Skeletal muscle tissue (tissue), 4 donors: Measurements from ENCODE around the gene ACTR10. TPM values are rescaled to one million over a fixed set of nuclear protein-coding genes. Genes with fewer than 3 reads are reported as not detected.
A peak's percentile ranks its signal among the peaks of the same experiment; 100 is the strongest.

Source experiments
- H3K27ac ChIP-seq: one replicate; pipeline ENCODE4 v1.7.0; 2013; ENCODE audit warnings: mild to moderate bottlenecking, low read depth, low read length, inconsistent platforms
- H3K27me3 ChIP-seq, 3 donors: one replicate each; pipeline ENCODE4 v1.7.0; 2013; ENCODE audit warnings: low read length in 3 of 3; ENCODE audit not compliant: control insufficient read depth in 3 of 3, insufficient read depth in 3 of 3
- H3K36me3 ChIP-seq, 3 donors: one replicate each; pipeline ENCODE4 v1.7.0; 2013; ENCODE audit warnings: low read length in 3 of 3; ENCODE audit not compliant: control insufficient read depth in 3 of 3, insufficient read depth in 3 of 3
- H3K4me1 ChIP-seq, 3 donors: one replicate each; pipeline ENCODE4 v1.7.0; 2013; ENCODE audit warnings: low read length in 3 of 3, mild to moderate bottlenecking in 3 of 3; ENCODE audit not compliant: control insufficient read depth in 3 of 3, insufficient read depth in 3 of 3
- H3K4me3 ChIP-seq, 3 donors: one replicate each; pipeline ENCODE4 v1.7.0; 2013; ENCODE audit warnings: low read length in 3 of 3
- H3K9ac ChIP-seq, 3 donors: one replicate each; pipeline ENCODE4 v1.7.0; 2013; ENCODE audit warnings: low read length in 3 of 3, mild to moderate bottlenecking in 3 of 3, moderate library complexity in 2 of 3, low read depth in 1 of 3
- H3K9me3 ChIP-seq, 3 donors: one replicate each; pipeline ENCODE4 v1.7.0; 2013; ENCODE audit warnings: low read length in 3 of 3; ENCODE audit not compliant: control insufficient read depth in 3 of 3
- total RNA-seq: library from RNA; depleted of rRNA; stranded (reverse); fragments of >200 nt; gene quantifications from one replicate; pipeline ENCODE4 v1.2.3, GENCODE V29; 2014
- donor health status: Osteomylitis.

ACTR10 gene
- total RNA-seq, 1 donor from 2014 or later, result 62.6 TPM

DNA sequence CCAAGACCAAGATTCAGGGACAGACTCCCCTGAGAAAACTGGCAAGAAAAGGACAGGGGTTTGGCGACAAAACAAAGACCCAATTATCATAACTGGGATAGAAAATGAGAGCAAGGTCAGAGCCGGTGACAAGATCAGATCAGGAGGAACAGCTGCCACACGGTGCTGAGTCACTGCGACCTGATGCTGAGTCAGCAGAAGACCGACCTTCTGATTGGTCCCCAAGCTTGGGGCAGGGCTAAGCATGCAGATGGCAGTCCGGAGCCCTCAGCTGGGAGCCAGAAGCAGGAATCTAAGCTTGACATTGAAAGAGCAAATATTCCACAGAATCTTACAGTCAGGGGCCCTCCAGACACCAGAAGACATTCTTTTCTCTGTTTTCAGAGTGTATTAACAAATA lies 28.9 kb upstream of the ACTR10 start:
- Histone ChIP-seq H3K4me3 (peak overlapping the region; percentile 7 to 29 (median 22)), H3K9me3 (no peaks in the 10 kb centered on the region), H3K9ac (no peak overlapping the region), H3K27ac (no peak overlapping the region), H3K4me1 (peaks cover 3 to 7% (median 7%) of the 10 kb centered on the region in 3 donors), H3K27me3 (no peaks in the 10 kb centered on the region), H3K36me3 (no peaks in the 10 kb centered on the region)

GRCh38 chr14:58177125-58177524 lies 22.8 kb upstream of the ACTR10 start:
- H3K9ac ChIP-seq, result no peak overlapping the region
- H3K9me3 ChIP-seq, result no peaks in the 10 kb centered on the region
- no peaks in the 10 kb centered on the region for H3K27me3 ChIP-seq
- no peaks in the 10 kb centered on the region for H3K36me3 ChIP-seq
- H3K27ac ChIP-seq, result no peak overlapping the region
- H3K4me1 ChIP-seq, result no peaks in the 10 kb centered on the region
- no peak overlapping the region for H3K4me3 ChIP-seq

DNA sequence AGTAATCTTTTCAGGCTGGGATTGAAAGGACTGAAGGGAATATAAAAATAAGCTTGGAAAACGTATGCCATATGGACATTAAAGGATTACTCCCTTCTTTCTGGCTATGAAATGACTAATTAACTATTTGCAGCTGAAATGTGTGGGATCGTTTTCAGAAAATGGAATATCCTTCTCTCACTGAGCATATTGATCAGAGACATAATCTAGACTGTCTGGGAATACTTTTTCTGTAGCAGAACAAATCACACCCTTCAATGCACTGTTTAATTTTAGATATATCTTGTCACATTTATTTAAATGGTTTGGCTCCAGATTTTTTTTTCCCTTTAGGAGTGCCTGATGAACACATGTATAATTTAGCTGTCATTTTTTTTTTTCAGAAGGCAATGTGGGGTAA lies 10.8 kb upstream of the ACTR10 start:
- H3K27ac ChIP-seq, result no peak overlapping the region
- H3K9me3 ChIP-seq, result no peaks in the 10 kb centered on the region
- H3K36me3 ChIP-seq, result no peaks in the 10 kb centered on the region
- H3K9ac ChIP-seq, result no peak overlapping the region
- no peaks in the 10 kb centered on the region for H3K4me1 ChIP-seq
- no peaks in the 10 kb centered on the region for H3K27me3 ChIP-seq
- no peak overlapping the region for H3K4me3 ChIP-seq

- no peaks in the 10 kb centered on the region for H3K4me1 ChIP-seq
- H3K27me3 ChIP-seq, result no peaks in the 10 kb centered on the region
- H3K27ac ChIP-seq, result no peak overlapping the region
- H3K9me3 ChIP-seq, result no peaks in the 10 kb centered on the region
- no peak overlapping the region for H3K4me3 ChIP-seq
- H3K36me3 ChIP-seq, result no peaks in the 10 kb centered on the region
- no peak overlapping the region for H3K9ac ChIP-seq
Measured at GRCh38 chr14:58191763-58192601, 8.0 kb upstream of the ACTR10 start.

- no peaks in the 10 kb centered on the region for H3K27me3 ChIP-seq
- no peak overlapping the region for H3K4me3 ChIP-seq
- H3K27ac ChIP-seq, result no peak overlapping the region
- no peaks in the 10 kb centered on the region for H3K9me3 ChIP-seq
- H3K4me1 ChIP-seq, result no peaks in the 10 kb centered on the region
- no peaks in the 10 kb centered on the region for H3K36me3 ChIP-seq
- H3K9ac ChIP-seq, result no peak overlapping the region
Measured at GRCh38 chr14:58193542-58193941, 6.4 kb upstream of the ACTR10 start.

DNA sequence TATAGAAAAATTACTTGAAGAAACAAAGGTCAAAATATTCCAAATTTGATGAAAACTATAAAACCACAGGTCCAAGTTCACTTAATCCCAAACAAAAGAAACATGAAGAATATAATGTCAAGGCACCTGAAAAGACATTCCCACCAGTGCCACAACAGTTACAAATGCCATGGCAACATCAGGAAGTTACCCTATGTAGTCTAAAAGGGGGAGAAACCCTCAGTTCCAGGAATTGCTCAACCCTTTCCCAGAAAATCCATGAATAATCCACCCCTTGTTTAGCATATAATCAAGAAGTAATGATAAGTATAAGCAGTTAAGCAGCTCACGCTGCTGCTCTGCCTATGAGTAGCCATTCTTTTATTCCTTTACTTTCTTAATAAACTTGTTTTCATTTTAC lies 3.8 kb upstream of the ACTR10 start:
- H3K9me3 ChIP-seq, result no peaks in the 10 kb centered on the region
- H3K4me1 ChIP-seq, result peaks cover 4 to 8% (median 7%) of the 10 kb centered on the region in 3 donors
- H3K36me3 ChIP-seq, result no peaks in the 10 kb centered on the region
- no peak overlapping the region for H3K9ac ChIP-seq
- H3K27ac ChIP-seq, result no peak overlapping the region
- no peaks in the 10 kb centered on the region for H3K27me3 ChIP-seq
- H3K4me3 ChIP-seq, result no peak overlapping the region

- no peak overlapping the region for H3K27ac ChIP-seq
- peaks cover 0 to 2% (median 0%) of the 10 kb centered on the region in 3 donors for H3K36me3 ChIP-seq
- H3K27me3 ChIP-seq, result no peaks in the 10 kb centered on the region
- H3K9me3 ChIP-seq, result no peaks in the 10 kb centered on the region
- no peak overlapping the region for H3K9ac ChIP-seq
- H3K4me1 ChIP-seq, result peaks cover 7 to 12% (median 10%) of the 10 kb centered on the region in 3 donors
- no peak overlapping the region for H3K4me3 ChIP-seq
Measured at GRCh38 chr14:58198086-58198485, 1.9 kb upstream of the ACTR10 start.

DNA sequence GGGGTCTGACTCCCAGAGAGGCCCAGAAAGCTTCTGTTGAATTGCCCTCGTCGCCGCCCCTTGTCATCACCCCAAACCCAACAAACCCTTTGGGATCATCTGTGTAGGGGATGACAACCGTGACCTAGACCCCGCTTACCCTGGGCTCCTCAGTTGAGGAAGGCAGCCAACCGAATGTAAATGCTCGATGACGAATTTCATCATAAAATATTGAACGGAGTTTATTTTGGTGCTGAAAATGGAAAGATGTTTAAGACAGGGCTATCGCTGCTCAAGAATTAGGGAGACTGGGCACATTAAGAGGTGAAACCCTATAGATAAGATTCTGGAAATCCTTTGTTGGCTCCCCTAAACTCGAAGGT lies 512 bp downstream of the ACTR10 start:
- peak overlapping the region; percentile 89 to 96 (median 96) for H3K4me3 ChIP-seq
- H3K9ac ChIP-seq, result peak overlapping the region; percentile 89 to 97 (median 92)
- peak overlapping the region; percentile 93 for H3K27ac ChIP-seq
- no peaks in the 10 kb centered on the region for H3K9me3 ChIP-seq
- H3K27me3 ChIP-seq, result no peaks in the 10 kb centered on the region
- peaks cover 0 to 5% (median 2%) of the 10 kb centered on the region in 3 donors for H3K36me3 ChIP-seq
- peaks cover 7 to 12% (median 10%) of the 10 kb centered on the region in 3 donors for H3K4me1 ChIP-seq

DNA sequence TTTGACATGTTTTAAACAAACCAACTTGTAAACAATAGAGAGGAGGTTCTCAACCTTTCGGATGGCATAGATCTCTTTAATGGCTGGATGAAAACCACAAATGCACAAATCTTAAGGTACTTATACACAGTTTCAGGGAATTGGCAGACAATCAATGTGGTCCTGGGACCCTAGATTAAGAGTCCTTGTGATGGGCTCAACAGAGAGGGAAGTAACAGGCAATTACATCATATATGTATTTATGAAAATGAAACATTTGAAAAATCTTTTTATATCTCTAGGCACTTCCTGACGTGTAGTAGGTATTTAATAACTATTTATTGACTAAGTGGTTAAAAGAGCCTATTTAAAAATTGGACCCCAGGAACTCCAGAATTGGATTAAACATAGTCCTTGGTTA lies 897 bp downstream of the ACTR10 start:
- peak overlapping the region; percentile 93 for H3K27ac ChIP-seq
- H3K4me3 ChIP-seq, result peak overlapping the region; percentile 89 to 96 (median 96)
- H3K9ac ChIP-seq, result peak overlapping the region; percentile 89 to 97 (median 92)
- no peaks in the 10 kb centered on the region for H3K27me3 ChIP-seq
- H3K9me3 ChIP-seq, result no peaks in the 10 kb centered on the region
- peaks cover 0 to 5% (median 2%) of the 10 kb centered on the region in 3 donors for H3K36me3 ChIP-seq
- H3K4me1 ChIP-seq, result peaks cover 7 to 12% (median 10%) of the 10 kb centered on the region in 3 donors

DNA sequence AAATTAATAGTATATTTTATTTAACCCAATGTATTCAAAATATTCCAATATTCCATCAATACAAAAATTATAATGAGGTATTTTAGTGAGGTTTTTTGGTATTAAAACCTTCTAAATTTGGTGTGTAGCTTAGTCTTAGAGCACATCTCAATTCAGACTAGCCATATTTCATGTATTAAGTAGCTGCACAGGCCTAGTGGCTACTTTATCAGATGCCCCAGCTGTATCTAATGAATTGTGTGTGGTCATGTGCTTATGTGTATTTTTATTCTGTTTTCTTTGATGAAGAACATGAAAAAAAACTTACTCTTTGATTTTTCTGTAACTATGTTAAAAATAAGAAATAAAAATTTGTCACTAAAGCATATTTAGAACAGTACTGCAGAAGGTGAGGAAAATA lies 13.2 kb downstream of the ACTR10 start:
- H3K27ac ChIP-seq, result no peak overlapping the region
- no peaks in the 10 kb centered on the region for H3K4me1 ChIP-seq
- H3K9ac ChIP-seq, result no peak overlapping the region
- H3K4me3 ChIP-seq, result no peak overlapping the region
- H3K36me3 ChIP-seq, result peaks cover 21 to 43% (median 37%) of the 10 kb centered on the region in 3 donors
- H3K27me3 ChIP-seq, result no peaks in the 10 kb centered on the region
- H3K9me3 ChIP-seq, result no peaks in the 10 kb centered on the region
